Suprapubic skin (tissue), 4 donors: Measurements from ENCODE around the gene TIE1. TPM values are rescaled to one million over a fixed set of nuclear protein-coding genes. Genes with fewer than 3 reads are reported as not detected.
A peak's percentile ranks its signal among the peaks of the same experiment; 100 is the strongest.

Source experiments
- DNase-seq, 2 donors: peaks; one replicate each; pipeline ENCODE4 v3.0.0-alpha.2; 2019; ENCODE audit warnings: low spot score in 2 of 2
- H3K27ac ChIP-seq: fragments of 200-600 bp; sonication (generic); one replicate; pipeline ENCODE4 v1.5.1; 2019
- H3K27me3 ChIP-seq: fragments of 200-600 bp; sonication (generic); one replicate; pipeline ENCODE4 v1.5.1; 2019
- H3K36me3 ChIP-seq: fragments of 200-600 bp; sonication (generic); one replicate; pipeline ENCODE4 v1.5.1; 2019
- H3K4me1 ChIP-seq: fragments of 200-600 bp; sonication (generic); one replicate; pipeline ENCODE4 v1.5.1; 2019
- H3K4me3 ChIP-seq: fragments of 200-600 bp; sonication (generic); one replicate; pipeline ENCODE4 v1.5.1; 2019; ENCODE audit warnings: mild to moderate bottlenecking
- H3K9me3 ChIP-seq: fragments of 200-600 bp; sonication (generic); one replicate; pipeline ENCODE4 v1.5.1; 2019
- EP300 ChIP-seq: sonication (generic); formaldehyde crosslinking; IDR thresholded peaks from one replicate; pipeline ENCODE4 v1.6.1; 2017; ENCODE audit warnings: antibody characterized with exemption
- POLR2A ChIP-seq, 2 donors: fragments of 450-650 bp; IDR thresholded peaks; one replicate each; pipeline ENCODE4 v1.6.1; 2017; ENCODE audit warnings: antibody characterized with exemption in 2 of 2, mild to moderate bottlenecking in 2 of 2, moderate library complexity in 2 of 2
- POLR2AphosphoS5 ChIP-seq, 3 donors: sonication (generic); formaldehyde crosslinking; IDR thresholded peaks; one replicate each; pipeline ENCODE4 v1.6.1; 2017; ENCODE audit warnings: antibody characterized with exemption in 3 of 3
- WGBS: methylation state at CpG from one replicate; pipeline ENCODE4 v1.1.5; 2018; 5-methylcytosine and 5-hydroxymethylcytosine counted together
- total RNA-seq, 4 donors: library from RNA; depleted of rRNA; stranded (reverse); fragments of >200 nt; gene quantifications; one replicate each; pipeline ENCODE4 v1.1.0, GENCODE V29; 2016
- TF ChIP-seq, protein P1 (sequence below), 2 donors: fragments of 200-600 bp in 1 of 2; fragments of 450-650 bp in 1 of 2; sonication (generic) in 1 of 2; IDR thresholded peaks; one replicate each; pipeline ENCODE4 v1.5.1; 2016 to 2019; ENCODE audit warnings: antibody characterized with exemption in 2 of 2, mild to moderate bottlenecking in 1 of 2, moderate library complexity in 1 of 2

TIE1 gene
- total RNA-seq, 4 donors from 2014 or later, result 5.4 to 19.0 (median 11.3) TPM

DNA sequence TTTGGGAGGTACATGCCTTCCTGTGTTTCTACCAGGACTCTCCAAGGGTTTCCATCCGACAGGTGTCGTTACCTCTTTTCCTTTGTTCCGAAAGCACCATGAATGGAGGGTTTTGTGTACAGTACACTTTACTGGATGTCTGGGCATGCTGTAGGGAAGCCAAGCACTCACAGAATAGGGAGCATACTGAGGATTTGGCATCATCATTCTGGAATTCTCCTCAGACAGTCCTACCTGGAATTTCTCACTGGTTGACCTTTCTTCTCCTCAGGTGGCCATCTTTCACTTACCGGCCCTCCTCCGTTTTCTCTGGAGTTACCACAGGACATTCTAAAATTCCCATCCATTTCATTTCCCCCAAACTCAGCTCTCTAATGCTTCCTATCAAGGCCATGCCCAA lies 30.9 kb downstream of the TIE1 start:
- Histone ChIP-seq H3K9me3 (peaks cover 10% of the 10 kb centered on the region), H3K27me3 (no peaks in the 10 kb centered on the region), H3K36me3 (no peaks in the 10 kb centered on the region), H3K4me1 (peaks cover 12% of the 10 kb centered on the region), H3K4me3 (no peak overlapping the region), H3K27ac (no peak overlapping the region)
- TF ChIP-seq POLR2AphosphoS5 (IDR thresholded peaks at IDR 0.05) (no peak), POLR2A (IDR thresholded peaks at IDR 0.05) (no peak), EP300 (no peak)
- TF ChIP-seq, protein P1, sequence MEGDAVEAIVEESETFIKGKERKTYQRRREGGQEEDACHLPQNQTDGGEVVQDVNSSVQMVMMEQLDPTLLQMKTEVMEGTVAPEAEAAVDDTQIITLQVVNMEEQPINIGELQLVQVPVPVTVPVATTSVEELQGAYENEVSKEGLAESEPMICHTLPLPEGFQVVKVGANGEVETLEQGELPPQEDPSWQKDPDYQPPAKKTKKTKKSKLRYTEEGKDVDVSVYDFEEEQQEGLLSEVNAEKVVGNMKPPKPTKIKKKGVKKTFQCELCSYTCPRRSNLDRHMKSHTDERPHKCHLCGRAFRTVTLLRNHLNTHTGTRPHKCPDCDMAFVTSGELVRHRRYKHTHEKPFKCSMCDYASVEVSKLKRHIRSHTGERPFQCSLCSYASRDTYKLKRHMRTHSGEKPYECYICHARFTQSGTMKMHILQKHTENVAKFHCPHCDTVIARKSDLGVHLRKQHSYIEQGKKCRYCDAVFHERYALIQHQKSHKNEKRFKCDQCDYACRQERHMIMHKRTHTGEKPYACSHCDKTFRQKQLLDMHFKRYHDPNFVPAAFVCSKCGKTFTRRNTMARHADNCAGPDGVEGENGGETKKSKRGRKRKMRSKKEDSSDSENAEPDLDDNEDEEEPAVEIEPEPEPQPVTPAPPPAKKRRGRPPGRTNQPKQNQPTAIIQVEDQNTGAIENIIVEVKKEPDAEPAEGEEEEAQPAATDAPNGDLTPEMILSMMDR (IDR thresholded peaks at IDR 0.05), result no peak
- WGBS, result 91% methylated on average over 5 of the region's 5 CpGs
- DNase-seq, result no peak

GRCh38 chr1:43334453-43335205 lies 33.8 kb downstream of the TIE1 start:
- TF ChIP-seq POLR2AphosphoS5 (IDR thresholded peaks at IDR 0.05) (no peak), EP300 (no peak), POLR2A (IDR thresholded peaks at IDR 0.05) (no peak)
- TF ChIP-seq, protein P1 (IDR thresholded peaks at IDR 0.05), result no peak
- DNase-seq, result peak in 1 of 2 donors; percentile 10
- no peaks in the 10 kb centered on the region for H3K36me3 ChIP-seq
- H3K9me3 ChIP-seq, result no peaks in the 10 kb centered on the region
- WGBS, result 75% methylated on average over 7 of the region's 7 CpGs
- H3K4me3 ChIP-seq, result no peak overlapping the region
- peaks cover 11% of the 10 kb centered on the region for H3K4me1 ChIP-seq
- H3K27me3 ChIP-seq, result no peaks in the 10 kb centered on the region
- no peak overlapping the region for H3K27ac ChIP-seq

GRCh38 chr1:43337588-43337987 lies 36.8 kb downstream of the TIE1 start, which contains the start of gene MPL:
TSS of gene MPL (plus strand) at chr1:43337818. CDS start at chr1:43337849, 31 bp downstream.
- Histone ChIP-seq H3K9me3 (no peaks in the 10 kb centered on the region), H3K4me1 (no peaks in the 10 kb centered on the region), H3K4me3 (no peak within 1 kb of the TSS), H3K27me3 (no peaks in the 10 kb centered on the region), H3K36me3 (no peaks in the 10 kb centered on the region), H3K27ac (no peak within 1 kb of the TSS)
- TF ChIP-seq POLR2A (IDR thresholded peaks at IDR 0.05), result no peak
- TF ChIP-seq POLR2AphosphoS5 (IDR thresholded peaks at IDR 0.05), result no peak
- no peak for TF ChIP-seq EP300
- TF ChIP-seq, protein P1 (IDR thresholded peaks at IDR 0.05), result no peak
- peak in 1 of 2 donors; percentile 49 for DNase-seq
- 74% methylated on average over 3 of the region's 3 CpGs for WGBS

DNA sequence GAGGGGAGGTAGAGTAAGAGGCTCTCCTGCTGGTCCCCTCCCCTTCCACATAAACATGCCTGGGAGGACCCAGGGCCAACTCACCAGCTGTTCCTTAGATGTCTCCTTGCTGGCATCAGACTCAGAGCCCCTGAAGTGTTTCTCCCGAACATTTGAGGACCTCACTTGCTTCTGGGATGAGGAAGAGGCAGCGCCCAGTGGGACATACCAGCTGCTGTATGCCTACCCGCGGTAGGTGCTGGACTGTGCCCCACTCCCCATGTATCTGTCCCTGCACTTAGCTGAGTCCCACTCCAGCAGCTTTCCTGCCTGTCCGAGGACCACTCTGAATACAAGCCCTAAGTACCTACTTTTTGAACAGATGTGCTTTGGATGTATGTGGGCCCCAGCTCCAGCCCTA lies 37.2 kb downstream of the TIE1 start:
- no peak for TF ChIP-seq POLR2A (IDR thresholded peaks at IDR 0.05)
- no peak for TF ChIP-seq POLR2AphosphoS5 (IDR thresholded peaks at IDR 0.05)
- no peak for TF ChIP-seq EP300
- H3K27ac ChIP-seq, result no peak overlapping the region
- WGBS, result 91% methylated on average over 5 of the region's 5 CpGs
- no peak overlapping the region for H3K4me3 ChIP-seq
- no peaks in the 10 kb centered on the region for H3K27me3 ChIP-seq
- H3K9me3 ChIP-seq, result no peaks in the 10 kb centered on the region
- H3K36me3 ChIP-seq, result no peaks in the 10 kb centered on the region
- DNase-seq, result no peak
- H3K4me1 ChIP-seq, result no peaks in the 10 kb centered on the region

DNA sequence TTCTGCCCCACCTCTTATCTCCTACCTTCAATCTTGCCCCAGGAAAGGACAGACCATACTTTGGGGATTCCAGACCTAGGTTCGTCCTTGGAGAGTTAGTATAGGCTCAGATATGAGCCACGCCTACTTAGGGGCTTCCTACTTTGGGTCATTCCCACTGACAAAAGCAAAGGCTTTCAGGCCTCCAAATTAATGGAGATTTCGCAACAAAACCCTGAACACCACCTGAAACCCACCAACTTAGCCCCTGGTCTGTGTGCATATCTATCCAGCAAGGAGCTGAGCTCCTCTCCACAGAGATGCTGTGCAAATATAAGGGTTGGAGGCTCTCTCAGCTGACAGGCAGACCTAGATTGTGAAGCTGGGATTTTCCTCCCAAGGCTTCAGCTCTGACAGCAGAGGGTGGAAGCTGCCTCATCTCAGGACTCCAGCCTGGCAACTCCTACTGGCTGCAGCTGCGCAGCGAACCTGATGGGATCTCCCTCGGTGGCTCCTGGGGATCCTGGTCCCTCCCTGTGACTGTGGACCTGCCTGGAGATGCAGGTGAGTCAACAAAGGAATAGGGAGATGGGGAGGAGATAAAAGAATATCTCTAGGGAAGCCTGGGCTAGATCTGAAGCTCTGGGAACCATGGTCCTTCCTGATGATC lies 38.9 kb downstream of the TIE1 start:
- H3K27ac ChIP-seq, result no peak overlapping the region
- TF ChIP-seq EP300 (no peak), POLR2A (IDR thresholded peaks at IDR 0.05) (no peak), POLR2AphosphoS5 (IDR thresholded peaks at IDR 0.05) (no peak)
- TF ChIP-seq, protein P1 (IDR thresholded peaks at IDR 0.05), result no peak
- peak in 1 of 2 donors; percentile 37 for DNase-seq
- no peaks in the 10 kb centered on the region for H3K9me3 ChIP-seq
- H3K36me3 ChIP-seq, result no peaks in the 10 kb centered on the region
- no peaks in the 10 kb centered on the region for H3K4me1 ChIP-seq
- 88% methylated on average over 6 of the region's 6 CpGs for WGBS
- H3K27me3 ChIP-seq, result no peaks in the 10 kb centered on the region
- H3K4me3 ChIP-seq, result no peak overlapping the region
